HG02884 (cell line): ENCODE measurements around the gene DHCR24.
"Not testable (repeated sequence)": the region's sequence is repeated elsewhere in the genome, so short reads cannot be mapped to it uniquely, and the experiment has no call there.

Source experiments
- ATAC-seq: cut with Tn5 transposase; IDR thresholded peaks from one replicate; pipeline ENCODE4 v1.9.1; 2021; ENCODE audit warnings: mild to moderate bottlenecking, moderate library complexity; ENCODE audit not compliant: unreplicated experiment

The DHCR24 gene

DNA sequence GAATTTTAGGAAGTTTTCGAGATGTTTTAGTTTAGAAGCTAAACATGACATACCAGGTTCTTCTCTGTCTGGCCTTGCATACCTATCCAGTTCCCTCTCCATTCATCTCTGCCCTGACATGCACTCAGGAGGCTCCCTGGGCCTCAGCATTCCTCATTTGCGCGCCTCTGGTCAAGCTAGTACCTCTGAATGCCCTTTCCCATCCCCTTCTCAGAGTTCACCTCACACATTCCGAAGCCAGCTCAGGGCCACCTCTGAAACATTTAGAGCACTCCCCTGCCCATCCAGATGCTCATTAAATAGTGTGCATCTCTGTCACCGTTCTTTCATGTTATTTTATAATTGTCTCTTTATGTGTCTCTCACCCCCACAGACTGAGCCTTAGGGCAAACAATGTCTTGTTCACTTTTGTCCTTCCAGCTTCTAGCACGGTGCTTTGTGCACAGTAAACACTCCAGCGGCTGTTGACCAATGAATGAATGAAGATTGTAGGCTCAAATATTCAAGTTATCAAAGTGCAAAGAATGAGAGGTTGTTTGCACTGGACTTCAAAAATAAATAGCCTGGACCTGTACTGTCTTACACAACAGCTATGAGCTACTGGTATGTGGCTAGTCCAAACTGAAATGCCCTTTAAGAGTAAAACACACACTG is 1.2 kb upstream of the DHCR24 start:
- no peak for ATAC-seq

- ATAC-seq, result no peak
Observed at GRCh38 chr1:54887665-54888071, 673 bp upstream of the DHCR24 start.

GRCh38 chr1:54885807-54886723 is 930 bp downstream of the DHCR24 start:
- ATAC-seq, result no peak

GRCh38 chr1:54885237-54885679 is 1.7 kb downstream of the DHCR24 start:
- ATAC-seq, result no peak

GRCh38 chr1:54884768-54885167 is 2.2 kb downstream of the DHCR24 start:
- ATAC-seq, result no peak

DNA sequence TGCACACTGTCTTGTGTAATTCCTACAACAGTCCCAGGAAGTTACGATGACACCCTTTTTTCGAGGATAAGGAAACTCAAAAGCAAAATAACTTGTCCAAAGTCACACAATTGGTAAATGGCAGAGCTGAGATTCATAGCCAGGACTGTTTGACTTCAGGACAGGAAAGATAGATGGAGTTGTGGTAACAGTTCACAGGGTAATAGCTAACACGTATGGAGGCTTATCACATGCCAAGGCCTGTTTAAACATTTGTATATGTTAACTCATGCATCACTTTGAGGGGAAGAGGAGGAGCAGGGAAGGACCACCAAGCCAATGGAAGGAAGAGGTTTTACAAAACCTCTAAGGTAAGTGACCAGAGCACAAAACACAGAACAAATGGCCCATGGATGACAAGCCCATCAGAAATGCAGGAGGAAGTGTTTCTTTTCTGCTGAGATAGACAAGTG is 2.8 kb downstream of the DHCR24 start:
- ATAC-seq, result no peak

- ATAC-seq, result no peak
Observed at GRCh38 chr1:54883349-54884102, 3.5 kb downstream of the DHCR24 start.

DNA sequence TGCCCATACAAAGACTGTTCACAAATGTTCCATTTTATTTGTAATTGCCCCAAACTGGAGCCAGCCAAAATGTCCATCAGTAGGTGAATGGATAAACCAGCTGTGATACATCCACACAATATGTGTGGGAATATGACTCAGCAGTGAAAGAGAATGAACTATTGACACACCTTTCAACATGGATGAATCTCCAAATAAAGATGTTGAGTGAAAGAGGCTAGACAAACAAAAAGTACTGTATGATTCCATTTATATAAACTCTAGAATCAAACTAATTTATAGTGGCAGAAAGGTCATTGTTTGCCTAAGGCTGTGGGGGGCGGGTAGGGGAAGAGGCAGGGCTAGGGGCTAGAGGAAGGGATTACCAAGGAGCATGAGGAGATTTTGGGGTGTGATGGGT is 4.5 kb downstream of the DHCR24 start:
- no peak for ATAC-seq

DNA sequence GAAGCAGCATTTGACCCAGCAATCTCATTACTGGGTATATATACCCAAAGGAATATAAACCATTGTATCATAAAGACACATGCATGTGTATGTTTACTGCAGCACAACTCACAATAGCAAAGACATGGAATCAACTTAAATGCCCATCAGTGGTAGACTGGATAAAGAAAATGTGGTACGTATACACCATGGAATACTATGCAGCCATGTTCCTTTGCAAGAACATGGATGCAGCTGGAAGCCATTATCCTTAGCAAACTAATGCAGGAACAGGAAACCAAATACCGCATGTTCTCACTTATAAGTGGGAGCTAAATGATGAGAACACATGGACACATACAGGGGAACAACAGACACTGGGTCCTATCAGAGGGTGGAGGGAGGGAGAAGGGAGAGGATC is 5.4 kb downstream of the DHCR24 start:
- ATAC-seq, result not testable (repeated sequence)

- no peak for ATAC-seq
Observed at GRCh38 chr1:54879872-54880271, 7.1 kb downstream of the DHCR24 start.

DNA sequence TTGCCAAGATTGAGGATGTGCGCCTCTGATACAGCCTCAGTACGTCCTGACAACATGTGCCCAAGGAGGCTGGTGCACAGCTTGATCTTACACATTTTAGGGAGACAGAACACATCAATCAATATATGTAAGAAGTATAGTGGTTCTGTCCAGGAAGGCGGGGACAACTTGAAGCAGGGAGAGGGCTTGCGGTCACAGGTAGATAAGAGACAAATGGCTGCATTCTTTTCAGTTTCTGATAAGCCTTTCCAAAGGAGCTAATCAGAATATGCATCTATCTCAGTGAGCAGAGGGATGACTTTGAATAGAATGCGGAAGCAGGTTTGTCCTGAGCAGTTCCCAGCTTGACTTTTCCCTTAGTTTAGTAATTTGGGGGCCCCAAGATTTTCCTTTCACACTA is 10.2 kb downstream of the DHCR24 start:
- no peak for ATAC-seq

DNA sequence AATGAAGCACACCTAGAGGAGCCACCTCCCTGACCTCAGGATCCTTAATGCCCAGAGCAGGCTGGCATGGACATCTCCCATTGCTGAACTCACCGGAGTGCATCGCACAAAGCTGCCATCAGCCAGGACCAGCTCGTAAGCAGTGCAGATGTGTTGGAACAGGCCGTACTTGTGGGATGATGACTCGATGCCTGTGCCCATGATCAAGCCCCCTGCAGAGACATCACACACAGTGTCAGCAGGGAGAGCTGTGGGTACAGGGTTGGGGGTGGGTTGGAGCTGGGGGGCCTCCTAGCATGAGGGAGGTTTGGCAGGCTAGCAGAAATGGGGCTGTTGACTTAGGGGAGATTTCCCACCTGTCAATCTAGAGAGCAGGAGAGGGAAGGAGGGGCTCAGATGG is 12.0 kb downstream of the DHCR24 start:
- ATAC-seq, result no peak

- ATAC-seq, result no peak
Observed at GRCh38 chr1:54874079-54874830, 12.7 kb downstream of the DHCR24 start.

- ATAC-seq, result no peak
Observed at GRCh38 chr1:54872036-54872331, 15.0 kb downstream of the DHCR24 start.

DNA sequence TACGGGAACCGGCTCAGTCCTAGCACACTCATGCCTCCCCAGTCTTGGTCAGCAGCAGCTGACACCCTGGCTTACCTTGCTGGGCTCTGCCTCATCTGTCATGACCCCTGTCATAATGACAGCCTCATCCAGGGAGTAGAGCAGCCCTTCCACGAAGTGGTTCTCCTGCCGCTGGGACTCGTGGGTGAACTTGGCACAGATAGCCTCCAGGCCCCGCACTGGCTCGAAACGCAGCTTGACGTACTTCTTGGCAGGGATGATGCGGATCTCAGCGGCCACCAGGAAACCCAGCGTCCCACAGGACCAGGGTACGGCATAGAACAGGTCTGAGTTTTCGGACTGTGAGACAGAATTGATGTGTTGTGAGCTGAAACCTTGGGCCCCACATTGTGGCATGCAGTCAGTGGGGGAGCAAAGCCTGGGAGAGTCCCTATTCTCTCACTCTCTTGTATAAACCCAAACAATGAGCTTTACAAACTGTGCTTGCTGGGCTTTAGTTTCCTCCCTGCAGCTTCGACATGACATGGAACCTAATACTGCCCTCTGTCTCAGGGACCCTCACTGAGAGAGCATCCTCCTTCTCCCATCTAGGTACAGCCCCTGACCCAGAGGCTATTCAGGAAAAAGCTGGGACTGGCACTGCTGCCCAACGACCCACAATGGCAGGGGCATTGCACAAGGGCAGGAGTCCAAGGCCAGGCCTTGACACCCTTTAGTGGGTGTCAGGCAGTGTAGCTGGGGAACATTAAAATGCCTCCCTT is 15.5 kb downstream of the DHCR24 start:
- no peak for ATAC-seq

- no peak for ATAC-seq
Observed at GRCh38 chr1:54870869-54871268, 16.1 kb downstream of the DHCR24 start.

GRCh38 chr1:54869173-54869851 is 17.7 kb downstream of the DHCR24 start:
- no peak for ATAC-seq

DNA sequence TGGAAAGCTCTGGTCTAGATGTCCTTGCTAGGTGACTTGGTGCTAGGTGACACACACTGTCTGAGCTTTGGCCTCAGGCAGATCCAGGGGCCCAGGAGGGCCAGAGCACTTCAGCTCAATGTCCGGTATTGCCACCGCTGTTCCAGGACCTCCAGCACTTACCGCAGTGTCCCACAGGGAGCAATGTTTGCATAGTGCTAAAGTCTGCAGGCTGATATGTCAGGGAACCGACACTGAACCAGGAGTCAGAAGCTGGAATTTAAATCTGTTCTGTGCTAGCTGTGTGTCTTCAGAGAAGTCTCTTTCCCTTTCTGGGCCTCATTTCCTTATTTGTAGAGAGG is 19.3 kb downstream of the DHCR24 start:
- no peak for ATAC-seq

- ATAC-seq, result no peak
Observed at GRCh38 chr1:54866801-54867716, 19.9 kb downstream of the DHCR24 start.
